ENCODE results near the gene ZNF341. TPM values are rescaled to one million over a fixed set of nuclear protein-coding genes. Genes with fewer than 3 reads are reported as not detected.

Gene ZNF341
- 0.50 and 1.9 TPM in 2 replicates for polyA plus RNA-seq

GRCh38 chr20:33731693-33732165, at the start of gene ZNF341:
TSS of gene ZNF341 (plus strand) at chr20:33731996. CDS start at chr20:33732022, 26 bp downstream.

GRCh38 chr20:33686100-33686983, 45.5 kb upstream of the ZNF341 start, which contains the start of gene E2F1:
TSS of gene E2F1 (minus strand) at chr20:33686385. CDS start at chr20:33686264, 121 bp downstream.

DNA sequence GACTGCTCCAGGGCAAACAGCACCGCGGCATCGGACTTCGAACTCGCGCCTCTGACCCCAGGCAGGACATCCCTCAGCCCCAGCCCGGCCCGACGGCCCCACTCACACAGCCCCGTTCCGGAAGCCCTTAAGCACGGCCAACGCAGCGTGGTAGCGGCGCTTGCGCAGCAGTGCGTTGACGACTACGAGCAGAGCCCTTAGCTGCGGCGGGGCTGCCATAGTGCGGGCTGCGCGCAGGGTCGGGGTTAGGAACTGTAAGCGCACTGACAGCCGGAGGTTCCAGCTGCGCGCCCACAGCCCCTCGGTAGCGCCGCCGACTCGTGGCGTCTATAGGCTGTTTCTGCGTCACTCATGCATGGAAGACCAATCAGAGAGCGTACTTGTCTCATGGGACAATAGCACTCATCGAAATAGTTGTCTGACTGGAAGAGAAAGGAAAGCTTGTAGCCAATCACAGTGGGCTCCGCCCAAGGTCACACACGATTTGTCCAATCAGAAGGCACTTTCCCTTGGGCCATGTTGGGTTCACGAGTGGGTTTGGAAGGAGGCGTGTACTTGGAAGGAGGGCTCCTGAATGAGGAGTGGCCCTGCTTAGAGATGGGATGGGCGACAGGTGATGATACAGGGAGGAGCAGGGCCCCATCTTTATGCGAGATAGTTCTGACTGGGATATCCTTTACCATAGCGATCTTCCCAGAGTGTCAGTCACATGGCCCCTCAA, 11.6 kb upstream of the ZNF341 start, which contains the start of gene PXMP4:
Gene PXMP4, minus strand, starts transcription at position 322 of the 721 bp plus-strand sequence. Its CDS starts 103 bp downstream, at position 219.

GRCh38 chr20:33810885-33811775, 79.3 kb downstream of the ZNF341 start, which contains the start of gene CHMP4B:
TSS of gene CHMP4B (plus strand) at chr20:33811348. CDS start at chr20:33811469, 121 bp downstream.

Other genes with a start within 250 kb of the ZNF341 start
- 3.4 and 6.9 TPM in 2 replicates for gene CBFA2T2, start 241.9 kb upstream of the ZNF341 start, polyA plus RNA-seq
- not detected in 2 replicates for gene C20orf144, start 69.7 kb upstream of the ZNF341 start, polyA plus RNA-seq
- gene ACTL10, start 65.1 kb upstream of the ZNF341 start, polyA plus RNA-seq = not detected in 2 replicates
- 5.1 and 6.1 TPM in 2 replicates for gene NECAB3, start 57.6 kb upstream of the ZNF341 start, polyA plus RNA-seq
- not detected in 2 replicates for gene E2F1, start 45.6 kb upstream of the ZNF341 start, polyA plus RNA-seq
- 10.3 and 15.6 TPM in 2 replicates for gene PXMP4, start 11.7 kb upstream of the ZNF341 start, polyA plus RNA-seq
- 39.2 and 65.6 TPM in 2 replicates for gene CHMP4B, start 79.4 kb downstream of the ZNF341 start, polyA plus RNA-seq